Measurements from ENCODE around the gene CRTAC1.

GRCh38 chr10:97818572-97818971 is 211.8 kb downstream of the CRTAC1 start:
- TF ChIP-seq ZNF565 (CRISPR knock-in tag; conservative IDR thresholded peaks at IDR 0.05; ENCODE audit: low read depth) (no peak), ARNTL (CRISPR knock-in tag; IDR thresholded peaks at IDR 0.05; ENCODE audit: borderline replicate concordance, low read depth) (no peak), ESRRG (CRISPR knock-in tag; IDR thresholded peaks at IDR 0.05) (no peak), TCF4 (CRISPR knock-in tag; IDR thresholded peaks at IDR 0.05; ENCODE audit: borderline replicate concordance) (no peak), CSDC2 (CRISPR knock-in tag; IDR thresholded peaks at IDR 0.05) (no peak), ZFP3 (CRISPR knock-in tag; IDR thresholded peaks at IDR 0.05) (no peak), TOX (CRISPR knock-in tag; IDR thresholded peaks at IDR 0.05; ENCODE audit: borderline replicate concordance) (no peak), POU6F1 (CRISPR knock-in tag; IDR thresholded peaks at IDR 0.05; ENCODE audit: borderline replicate concordance, low read depth) (no peak)
- TF ChIP-seq, protein P1, sequence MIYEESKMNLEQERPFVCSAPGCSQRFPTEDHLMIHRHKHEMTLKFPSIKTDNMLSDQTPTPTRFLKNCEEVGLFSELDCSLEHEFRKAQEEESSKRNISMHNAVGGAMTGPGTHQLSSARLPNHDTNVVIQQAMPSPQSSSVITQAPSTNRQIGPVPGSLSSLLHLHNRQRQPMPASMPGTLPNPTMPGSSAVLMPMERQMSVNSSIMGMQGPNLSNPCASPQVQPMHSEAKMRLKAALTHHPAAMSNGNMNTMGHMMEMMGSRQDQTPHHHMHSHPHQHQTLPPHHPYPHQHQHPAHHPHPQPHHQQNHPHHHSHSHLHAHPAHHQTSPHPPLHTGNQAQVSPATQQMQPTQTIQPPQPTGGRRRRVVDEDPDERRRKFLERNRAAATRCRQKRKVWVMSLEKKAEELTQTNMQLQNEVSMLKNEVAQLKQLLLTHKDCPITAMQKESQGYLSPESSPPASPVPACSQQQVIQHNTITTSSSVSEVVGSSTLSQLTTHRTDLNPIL (CRISPR knock-in tag; IDR thresholded peaks at IDR 0.05; ENCODE audit: low read depth), result no peak
- TF ChIP-seq, protein P2, sequence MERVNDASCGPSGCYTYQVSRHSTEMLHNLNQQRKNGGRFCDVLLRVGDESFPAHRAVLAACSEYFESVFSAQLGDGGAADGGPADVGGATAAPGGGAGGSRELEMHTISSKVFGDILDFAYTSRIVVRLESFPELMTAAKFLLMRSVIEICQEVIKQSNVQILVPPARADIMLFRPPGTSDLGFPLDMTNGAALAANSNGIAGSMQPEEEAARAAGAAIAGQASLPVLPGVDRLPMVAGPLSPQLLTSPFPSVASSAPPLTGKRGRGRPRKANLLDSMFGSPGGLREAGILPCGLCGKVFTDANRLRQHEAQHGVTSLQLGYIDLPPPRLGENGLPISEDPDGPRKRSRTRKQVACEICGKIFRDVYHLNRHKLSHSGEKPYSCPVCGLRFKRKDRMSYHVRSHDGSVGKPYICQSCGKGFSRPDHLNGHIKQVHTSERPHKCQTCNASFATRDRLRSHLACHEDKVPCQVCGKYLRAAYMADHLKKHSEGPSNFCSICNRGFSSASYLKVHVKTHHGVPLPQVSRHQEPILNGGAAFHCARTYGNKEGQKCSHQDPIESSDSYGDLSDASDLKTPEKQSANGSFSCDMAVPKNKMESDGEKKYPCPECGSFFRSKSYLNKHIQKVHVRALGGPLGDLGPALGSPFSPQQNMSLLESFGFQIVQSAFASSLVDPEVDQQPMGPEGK (CRISPR knock-in tag; IDR thresholded peaks at IDR 0.05; ENCODE audit: borderline replicate concordance), result no peak

All from SK-N-SH treated with all-trans-retinoic acid at 6 μM for 48 hours (cell line).